H1 (cell line): ENCODE measurements around the gene BCAS3. TPM values are rescaled to one million over a fixed set of nuclear protein-coding genes. Genes with fewer than 3 reads are reported as not detected.

Experiments
- CTCF ChIA-PET: fragments of 300-600 bp; sonication (Branson Sonifier 250); formaldehyde crosslinking; loops from one replicate; lab custom pipeline; 2021; ENCODE audit not compliant: partially characterized antibody; lab: Charles Lee
- POLR2A ChIA-PET: fragments of 300-600 bp; sonication (Branson Sonifier 250); formaldehyde crosslinking; loops from one replicate; lab custom pipeline; 2021; ENCODE audit warnings: inconsistent platforms; ENCODE audit not compliant: partially characterized antibody; lab: Charles Lee
- DNase-seq, 2 experiments: peaks; one replicate each; pipeline versions ENCODE4 v3.0.0 to v3.0.0-alpha.2; 2010 to 2022; ENCODE audit warnings: low spot score in 2 of 2, low read depth in 1 of 2, mixed read lengths in 1 of 2
- FAIRE-seq: peaks from 2 replicates; lab custom pipeline; 2011; peaks lifted over from hg19 to GRCh38; lab: Jason Lieb, UNC
- H2AFZ ChIP-seq: 2 replicates; pipeline ENCODE4 v1.8.1; 2012; ENCODE audit warnings: low read length, inconsistent platforms
- H2AK5ac ChIP-seq: 2 replicates; pipeline ENCODE4 v1.6.1; 2013; ENCODE audit warnings: low read depth, low read length
- H2BK120ac ChIP-seq: replicated peaks from 2 replicates; pipeline ENCODE3; 2013; ENCODE audit warnings: low read depth, low read length, inconsistent platforms
- H2BK12ac ChIP-seq: 2 replicates; pipeline ENCODE4 v1.6.1; 2013; ENCODE audit warnings: low read depth, low read length
- H2BK15ac ChIP-seq: 2 replicates; pipeline ENCODE4 v1.6.1; 2013; ENCODE audit warnings: low read length
- H2BK20ac ChIP-seq: 2 replicates; pipeline ENCODE4 v1.6.1; 2013; ENCODE audit warnings: low read length
- H2BK5ac ChIP-seq: 2 replicates; pipeline ENCODE4 v1.6.1; 2013; ENCODE audit warnings: low read depth, low read length
- H3K14ac ChIP-seq: 2 replicates; pipeline ENCODE4 v1.6.1; 2013; ENCODE audit warnings: inconsistent platforms; ENCODE audit not compliant: insufficient read length
- H3K18ac ChIP-seq: 2 replicates; pipeline ENCODE4 v1.6.1; 2013; ENCODE audit warnings: low read length; ENCODE audit errors: extremely low read depth
- H3K23ac ChIP-seq: 2 replicates; pipeline ENCODE4 v1.6.1; 2013; ENCODE audit warnings: inconsistent platforms; ENCODE audit not compliant: insufficient read length
- H3K23me2 ChIP-seq: 2 replicates; pipeline ENCODE4 v1.6.1; 2013; ENCODE audit warnings: low read depth, low read length
- H3K27ac ChIP-seq: 2 replicates; pipeline ENCODE4 v1.6.1; 2011; ENCODE audit warnings: low read depth, low read length, inconsistent platforms
- H3K27me3 ChIP-seq, 4 experiments: replicated peaks in 1 of 4; 1 replicate in 1 of 4; 2 replicates in 3 of 4; pipeline versions ENCODE4 v1.6.1 to v1.8.1; 2011 to 2013; ENCODE audit warnings: low read length in 3 of 4, mild to moderate bottlenecking in 3 of 4, inconsistent platforms in 2 of 4, mixed read lengths in 2 of 4, moderate library complexity in 1 of 4; ENCODE audit not compliant: control insufficient read depth in 3 of 4, insufficient read depth in 3 of 4; ENCODE audit errors: extremely low read depth in 1 of 4
- H3K36me3 ChIP-seq, 4 experiments: 2 replicates each; pipeline versions ENCODE4 v1.6.1 to v1.8.1; 2011 to 2013; ENCODE audit warnings: mild to moderate bottlenecking in 4 of 4, low read length in 3 of 4, moderate library complexity in 2 of 4, control low read depth in 1 of 4, inconsistent platforms in 1 of 4; ENCODE audit not compliant: insufficient read depth in 4 of 4, control insufficient read depth in 2 of 4
- H3K4ac ChIP-seq: replicated peaks from 2 replicates; pipeline ENCODE3; 2013; ENCODE audit warnings: low read length, low read depth, mixed read lengths, inconsistent platforms; ENCODE audit not compliant: insufficient read length
- H3K4me1 ChIP-seq, 4 experiments: replicated peaks in 1 of 4; 1 replicate in 1 of 4; 2 replicates in 3 of 4; pipeline versions ENCODE4 v1.6.1 to v1.8.1; 2011 to 2013; ENCODE audit warnings: low read length in 3 of 4, inconsistent platforms in 2 of 4, mixed read lengths in 1 of 4; ENCODE audit not compliant: insufficient read depth in 4 of 4, control insufficient read depth in 3 of 4
- H3K4me2 ChIP-seq, 2 experiments: 2 replicates each; pipeline versions ENCODE4 v1.6.1 to v1.8.1; 2011 to 2013; ENCODE audit warnings: low read depth in 2 of 2, low read length in 2 of 2, control low read depth in 1 of 2, inconsistent platforms in 1 of 2, mild to moderate bottlenecking in 1 of 2; ENCODE audit not compliant: insufficient read depth in 1 of 2
- H3K4me3 ChIP-seq, 4 experiments: fragments of 200-600, 300-600 bp in 1 of 4; sonication (generic), shearing (Covaris generic), sonication (Bioruptor Twin) in 1 of 4; 2 replicates each; pipeline versions ENCODE4 v1.5.1 to v1.8.1; 2011 to 2016; ENCODE audit warnings: low read length in 4 of 4, low read depth in 3 of 4, control low read depth in 2 of 4, inconsistent platforms in 2 of 4, mild to moderate bottlenecking in 2 of 4, mixed read lengths in 1 of 4, moderate library complexity in 1 of 4; ENCODE audit not compliant: insufficient read depth in 2 of 4; ENCODE audit errors: extremely low read depth in 1 of 4
- H3K56ac ChIP-seq: replicated peaks from 2 replicates; pipeline ENCODE3; 2013; ENCODE audit warnings: low read depth, mild to moderate bottlenecking, mixed read lengths, low read length, inconsistent platforms; ENCODE audit not compliant: insufficient read length
- H3K79me1 ChIP-seq: 2 replicates; pipeline ENCODE4 v1.6.1; 2013; ENCODE audit warnings: low read depth, low read length, control low read depth
- H3K79me2 ChIP-seq, 2 experiments: 2 replicates each; pipeline versions ENCODE4 v1.6.1 to v1.8.1; 2012 to 2013; ENCODE audit warnings: low read length in 2 of 2, mild to moderate bottlenecking in 2 of 2, inconsistent platforms in 1 of 2; ENCODE audit not compliant: insufficient read depth in 2 of 2, control insufficient read depth in 1 of 2
- H3K9ac ChIP-seq, 4 experiments: replicated peaks in 1 of 4; 1 replicate in 1 of 4; 2 replicates in 3 of 4; pipeline versions ENCODE4 v1.6.1 to v1.8.1; 2011 to 2013; ENCODE audit warnings: low read depth in 3 of 4, low read length in 3 of 4, control low read depth in 2 of 4, mild to moderate bottlenecking in 2 of 4, moderate library complexity in 2 of 4, inconsistent platforms in 1 of 4; ENCODE audit errors: extremely low read depth in 1 of 4
- H3K9me3 ChIP-seq, 2 experiments: 2 replicates each; pipeline versions ENCODE4 v1.6.1 to v1.8.1; 2012 to 2013; ENCODE audit warnings: mild to moderate bottlenecking in 2 of 2, moderate library complexity in 2 of 2, control low read depth in 1 of 2, inconsistent platforms in 1 of 2, low read depth in 1 of 2, low read length in 1 of 2, mixed read lengths in 1 of 2; ENCODE audit not compliant: insufficient read depth in 2 of 2
- H4K20me1 ChIP-seq, 2 experiments: replicated peaks in 1 of 2; 2 replicates each; pipeline versions ENCODE3 to v1.8.1; 2011 to 2013; ENCODE audit warnings: inconsistent platforms in 2 of 2, low read length in 2 of 2, mild to moderate bottlenecking in 1 of 2; ENCODE audit not compliant: insufficient read depth in 2 of 2, control insufficient read depth in 1 of 2
- H4K5ac ChIP-seq: 2 replicates; pipeline ENCODE4 v1.6.1; 2013; ENCODE audit warnings: low read length, low read depth, mixed read lengths, inconsistent platforms; ENCODE audit not compliant: insufficient read length
- H4K8ac ChIP-seq: 2 replicates; pipeline ENCODE4 v1.8.0; 2013; ENCODE audit warnings: mild to moderate bottlenecking, moderate library complexity, low read length, inconsistent platforms; ENCODE audit not compliant: insufficient read depth; ENCODE audit errors: extremely low read depth
- H4K91ac ChIP-seq: replicated peaks from 2 replicates; pipeline ENCODE3; 2013; ENCODE audit warnings: low read length, mixed read lengths, inconsistent platforms; ENCODE audit not compliant: insufficient read length
- CEBPB ChIP-seq: IDR thresholded peaks from 2 replicates; pipeline ENCODE4 v1.6.1; 2012; ENCODE audit warnings: low read depth, low read length
- POLR2AphosphoS5 ChIP-seq: IDR thresholded peaks from 2 replicates; pipeline ENCODE4 v1.6.1; 2011; ENCODE audit warnings: low read depth, low read length
- RBBP5 ChIP-seq: IDR thresholded peaks from 2 replicates; pipeline ENCODE4 v1.7.1; 2012; ENCODE audit warnings: low read depth, mild to moderate bottlenecking, inconsistent platforms, low read length, moderate library complexity, borderline replicate concordance
- SP1 ChIP-seq: IDR thresholded peaks from 2 replicates; pipeline ENCODE4 v1.6.1; 2011; ENCODE audit warnings: low read depth, low read length
- ZNF274 ChIP-seq: IDR thresholded peaks from 2 replicates; pipeline ENCODE4 v1.7.0; 2012; ENCODE audit warnings: low read length, borderline replicate concordance; ENCODE audit errors: extremely low read depth
- WGBS, 2 experiments: shearing (Covaris generic) in 1 of 2; methylation state at CpG; one replicate each; pipeline versions ENCODE4 v1.1.6 to v1.1.7; 2013 to 2015; ENCODE audit warnings: low lambda C conversion rate in 2 of 2, mixed read lengths in 2 of 2, inconsistent platforms in 1 of 2, low coverage in 1 of 2, missing lambda C conversion rate in 1 of 2; ENCODE audit not compliant: insufficient replicate concordance in 2 of 2, insufficient coverage in 1 of 2, insufficient read length in 1 of 2; ENCODE audit errors: extremely low coverage in 1 of 2, missing lambda C conversion rate in 1 of 2; 5-methylcytosine and 5-hydroxymethylcytosine counted together
- polyA plus RNA-seq, 7 experiments: library from polyadenylated mRNA; depleted of rRNA in 3 of 7; stranded (reverse) in 5 of 7; unstranded in 2 of 7; fragments of >200 nt in 5 of 7; fragments of 200-250 nt in 2 of 7; gene quantifications; 1 replicate in 5 of 7; 2 replicates in 1 of 7; 4 replicates in 1 of 7; pipeline versions ENCODE4 v1.2.1 to v1.2.3, GENCODE V29; 2011 to 2013; ENCODE audit warnings: missing spikeins in 2 of 7, mixed read lengths in 2 of 7
- total RNA-seq: library from RNA; stranded (reverse); fragmentation: NEBNext Ultra II Directional; extraction: Animal tissue kit (Norgen Biotek cat#: 25700); gene quantifications from 2 replicates; pipeline ENCODE4 v1.2.1, GENCODE V29; 2021

Gene BCAS3
- total and polyA plus RNA-seq, 2 of the 8 experiments (the other 6 are each of a cell fraction or from before 2014, with no cell fraction given) = 9.9 to 13.3 TPM

DNA sequence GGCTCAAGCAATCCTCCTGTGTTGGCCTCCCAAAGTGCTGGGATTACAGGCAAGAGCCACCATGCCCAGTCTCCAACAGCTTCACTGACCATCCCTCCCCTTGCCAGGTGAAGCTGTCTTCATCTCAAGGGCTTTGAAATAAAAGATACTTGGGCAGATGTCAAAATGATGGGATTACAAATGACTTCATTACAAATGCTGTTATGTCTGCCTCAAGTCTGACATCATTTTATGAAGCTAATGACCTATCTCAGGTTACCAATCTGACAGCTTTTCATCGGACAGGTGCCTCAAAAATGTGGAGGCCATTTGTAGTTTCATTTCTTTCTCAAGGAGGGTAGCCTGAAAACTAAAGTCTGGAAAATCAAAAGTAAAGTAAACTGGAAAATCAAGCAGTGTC, 398.3 kb downstream of the BCAS3 start:
- Histone ChIP-seq H4K20me1 (no peaks in the 10 kb centered on the region), H3K4me1 (no peaks in the 10 kb centered on the region), H2AFZ (no peak overlapping the region), H4K5ac (no peak overlapping the region), H3K23ac (no peak overlapping the region), H2BK12ac (no peak overlapping the region), H2BK20ac (no peak overlapping the region), H3K27me3 (no peaks in the 10 kb centered on the region), H3K27ac (no peak overlapping the region), H3K18ac (no peak overlapping the region), H4K8ac (no peak overlapping the region), H2BK15ac (no peak overlapping the region), H3K23me2 (no peaks in the 10 kb centered on the region), H3K79me2 (no peaks in the 10 kb centered on the region), H3K4me3 (no peak overlapping the region), H3K4me2 (no peak overlapping the region), H2BK5ac (no peak overlapping the region), H3K9me3 (no peaks in the 10 kb centered on the region), H3K14ac (no peak overlapping the region), H3K36me3 (no peaks in the 10 kb centered on the region), H4K91ac (no peak overlapping the region), H3K56ac (no peak overlapping the region), H3K79me1 (no peaks in the 10 kb centered on the region), H3K9ac (no peak overlapping the region), H2AK5ac (no peak overlapping the region), H3K4ac (no peak overlapping the region), H2BK120ac (no peak overlapping the region)
- WGBS, 2 experiments = 90% methylated on average over 1 of the region's 1 CpG; no CpG with 5 or more reads in 1 of the 2 experiments
- POLR2A ChIA-PET = no interaction called here
- FAIRE-seq (no peak), DNase-seq (no peak)
- CTCF ChIA-PET = no interaction called here
- TF ChIP-seq ZNF274 (no peak), RBBP5 (no peak), POLR2AphosphoS5 (no peak), CEBPB (no peak), SP1 (no peak)
